NOMO-1 (cell line): ENCODE data around the gene NBL1.

ENCODE experiments used
- DNase-seq, 2 experiments: peaks; one replicate each; lab custom pipeline; 2025; ENCODE audit not compliant: unreplicated experiment in 2 of 2; lab: John Stamatoyannopoulos, UW

Gene NBL1

DNA sequence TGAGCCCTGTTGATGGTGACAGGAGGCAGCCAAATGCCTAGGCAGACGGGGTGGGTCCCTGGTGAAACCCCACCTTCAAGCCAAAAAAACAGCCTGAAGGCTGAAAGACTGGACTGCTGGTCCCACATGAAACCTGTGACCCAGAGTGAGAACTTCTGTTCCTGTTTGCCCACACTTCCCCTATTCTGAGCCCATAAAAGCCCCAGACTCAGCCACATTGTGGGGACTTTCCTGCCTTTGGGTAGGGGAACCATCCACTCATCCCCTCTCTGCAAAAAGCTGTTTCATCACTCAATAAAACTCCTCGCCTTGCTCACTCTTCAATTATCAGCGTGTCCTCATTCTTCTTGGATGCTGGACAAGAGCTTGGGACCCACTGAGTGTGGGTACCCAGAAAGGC, 45.7 kb downstream of the NBL1 start:
- no peak for DNase-seq

- no peak for DNase-seq
Measured at GRCh38 chr1:19690342-19690741, 46.2 kb downstream of the NBL1 start.

DNA sequence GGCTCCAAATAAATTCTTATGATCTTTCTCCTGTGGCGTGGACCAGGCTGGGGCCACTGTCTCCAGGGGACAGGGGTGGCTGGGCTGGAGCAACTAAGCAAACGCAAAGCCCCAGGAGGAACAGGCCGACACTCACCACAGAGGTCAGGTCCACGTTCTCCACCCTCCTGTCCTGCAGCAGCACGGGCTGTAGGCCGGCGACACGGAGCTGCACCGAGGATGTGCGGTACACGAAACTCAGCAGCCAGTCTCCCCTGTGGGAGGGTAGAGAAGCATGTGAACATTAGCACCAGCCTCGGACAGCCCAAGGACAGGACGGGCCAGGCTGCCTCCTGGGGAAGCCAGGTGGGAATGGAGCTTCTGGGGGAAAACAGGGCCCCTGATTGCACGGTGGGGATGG, 50.2 kb downstream of the NBL1 start:
- DNase-seq = no peak

DNA sequence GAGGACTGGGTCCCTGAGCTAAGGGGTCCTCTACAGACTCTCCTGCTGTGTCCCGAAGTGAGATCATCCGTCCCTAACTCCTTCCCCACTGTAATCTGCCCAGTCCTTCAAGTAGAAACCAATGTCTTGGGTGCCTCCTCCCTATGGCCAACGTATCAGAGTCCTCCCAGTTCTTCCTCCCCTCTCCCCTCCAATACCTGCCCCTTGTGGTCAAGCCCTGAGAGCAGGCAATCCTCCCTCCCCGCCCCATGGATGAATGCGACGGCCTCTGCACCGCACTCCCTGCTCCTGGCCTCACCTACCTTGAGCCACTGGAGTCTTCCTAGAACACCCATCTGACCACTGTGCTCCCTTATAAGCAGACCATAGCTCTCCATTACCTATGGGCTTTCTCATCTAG, 51.7 kb downstream of the NBL1 start:
- DNase-seq = no peak

DNA sequence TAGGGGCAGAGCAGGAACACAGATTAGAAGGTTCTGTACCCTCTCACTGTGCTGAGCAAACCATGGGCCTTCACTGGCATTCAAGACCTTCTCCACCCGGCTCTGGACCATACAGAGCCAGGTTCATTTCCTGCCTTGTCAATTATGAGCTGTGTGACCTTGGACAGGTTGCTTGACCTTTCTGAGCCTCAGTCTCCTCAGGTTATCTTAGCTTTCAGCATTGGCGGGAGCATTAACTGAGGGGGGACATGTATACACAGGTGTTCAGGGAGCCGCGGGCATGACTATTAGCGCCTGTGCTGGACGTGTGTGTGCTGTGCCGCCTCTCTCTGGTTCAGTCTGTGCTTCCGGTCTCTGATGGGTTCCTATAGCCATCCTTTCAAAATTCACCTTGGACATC, 52.7 kb downstream of the NBL1 start:
- DNase-seq = no peak

- no peak for DNase-seq
Measured at GRCh38 chr1:19698181-19698580, 54.1 kb downstream of the NBL1 start.

GRCh38 chr1:19700079-19700777, 56.1 kb downstream of the NBL1 start:
- no peak for DNase-seq

- no peak for DNase-seq
Measured at GRCh38 chr1:19703280-19703679, 59.2 kb downstream of the NBL1 start.

GRCh38 chr1:19704247-19705113, 60.4 kb downstream of the NBL1 start:
- DNase-seq = peak in 1 of 2 experiments; percentile 9

- DNase-seq = no peak
Measured at GRCh38 chr1:19705464-19705863, 61.4 kb downstream of the NBL1 start.

DNA sequence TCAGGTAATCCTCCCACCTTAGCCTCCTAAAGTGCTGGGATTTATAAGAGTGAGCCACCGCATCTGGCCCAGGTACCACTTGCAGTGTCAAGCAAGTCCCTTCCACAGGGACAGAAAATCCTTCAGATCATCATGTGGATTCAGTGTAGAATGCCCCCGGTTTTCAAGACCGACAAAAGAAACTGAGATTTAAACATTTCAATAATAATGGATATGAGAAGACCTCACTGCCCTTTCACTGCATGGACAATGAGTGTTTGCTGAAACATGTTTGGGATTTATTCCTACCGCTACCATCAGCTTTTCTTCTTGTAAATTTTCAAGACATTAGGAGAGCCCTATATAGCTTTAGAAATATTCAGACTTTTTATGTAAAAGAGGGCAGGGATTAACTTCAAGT, 62.0 kb downstream of the NBL1 start:
- DNase-seq = no peak
